BLaER1 treated with 17β-estradiol and CSF1 and Interleukin-3, amounts not matched to agents 10 nM and 100 nM (cell line): ENCODE data around the gene CHCHD6.

ENCODE experiments used
- H3K27ac ChIP-seq, 11 experiments: shearing (Covaris generic); formaldehyde crosslinking; 2 replicates each; pipeline ENCODE4 v1.8.1; 2022
- H3K27me3 ChIP-seq, 11 experiments: shearing (Covaris generic); formaldehyde crosslinking; 2 replicates each; pipeline ENCODE4 v1.8.1; 2022
- H3K36me3 ChIP-seq, 11 experiments: shearing (Covaris generic); formaldehyde crosslinking; 2 replicates each; pipeline ENCODE4 v1.8.1; 2022
- H3K4me1 ChIP-seq, 10 experiments: shearing (Covaris generic); formaldehyde crosslinking; 2 replicates each; pipeline ENCODE4 v1.8.1; 2022
- H3K4me2 ChIP-seq, 11 experiments: shearing (Covaris generic); formaldehyde crosslinking; 2 replicates each; pipeline ENCODE4 v1.8.1; 2022
- H3K4me3 ChIP-seq, 10 experiments: shearing (Covaris generic); formaldehyde crosslinking; 2 replicates each; pipeline ENCODE4 v1.8.1; 2022
- H3K9ac ChIP-seq, 11 experiments: shearing (Covaris generic); formaldehyde crosslinking; 2 replicates each; pipeline ENCODE4 v1.8.1; 2022
- H3K9me3 ChIP-seq, 11 experiments: shearing (Covaris generic); formaldehyde crosslinking; replicated peaks in 1 of 11; 2 replicates each; pipeline ENCODE4 v1.8.1; 2022
- H4K20me1 ChIP-seq, 11 experiments: shearing (Covaris generic); formaldehyde crosslinking; 2 replicates each; pipeline ENCODE4 v1.8.1; 2022
- Cebpa-rat ChIP-seq, 11 experiments: shearing (Covaris generic); IDR thresholded peaks; 2 replicates each; pipeline ENCODE4 v1.8.1; 2022

Gene CHCHD6

GRCh38 chr3:126964950-126965349 is 260.9 kb downstream of the CHCHD6 start:
- Histone ChIP-seq H3K4me3 (no peak overlapping the region), H3K4me1 (peaks cover 25 to 51% (median 38%) of the 10 kb centered on the region in 10 experiments)

GRCh38 chr3:126965526-126966080 is 261.6 kb downstream of the CHCHD6 start:
- Histone ChIP-seq H3K9ac (no peak overlapping the region), H4K20me1 (peaks cover 0 to 87% (median 7%) of the 10 kb centered on the region in 11 experiments; a peak in 11 of 22 replicates), H3K4me2 (no peak overlapping the region), H3K27ac (no peak overlapping the region), H3K4me3 (no peak overlapping the region), H3K36me3 (no peaks in the 10 kb centered on the region), H3K9me3 (no peaks in the 10 kb centered on the region), H3K4me1 (peaks cover 19 to 51% (median 34%) of the 10 kb centered on the region in 10 experiments), H3K27me3 (peaks cover 0 to 16% (median 0%) of the 10 kb centered on the region in 11 experiments; a peak in 2 of 22 replicates)
- TF ChIP-seq Cebpa-rat (IDR thresholded peaks at IDR 0.05), result no peak

More at GRCh38 chr3:126964950-126965349, 260.9 kb downstream of the CHCHD6 start:
- H3K9me3 ChIP-seq, result no peaks in the 10 kb centered on the region
- no peak overlapping the region for H3K4me2 ChIP-seq
- H3K36me3 ChIP-seq, result no peaks in the 10 kb centered on the region
- no peak overlapping the region for H3K27ac ChIP-seq
- H3K9ac ChIP-seq, result no peak overlapping the region
- TF ChIP-seq Cebpa-rat (IDR thresholded peaks at IDR 0.05), result no peak
- peaks cover 0 to 11% (median 0%) of the 10 kb centered on the region in 11 experiments; a peak in 2 of 22 replicates for H3K27me3 ChIP-seq
- peaks cover 0 to 92% (median 7%) of the 10 kb centered on the region in 11 experiments; a peak in 11 of 22 replicates for H4K20me1 ChIP-seq

- H3K9me3 ChIP-seq, result no peaks in the 10 kb centered on the region
- H3K4me2 ChIP-seq, result no peak overlapping the region
- peaks cover 0 to 16% (median 0%) of the 10 kb centered on the region in 11 experiments; a peak in 2 of 22 replicates for H3K27me3 ChIP-seq
- H3K36me3 ChIP-seq, result no peaks in the 10 kb centered on the region
- H3K27ac ChIP-seq, result no peak overlapping the region
- no peak overlapping the region for H3K9ac ChIP-seq
- H4K20me1 ChIP-seq, result peaks cover 0 to 75% (median 8%) of the 10 kb centered on the region in 11 experiments; a peak in 8 of 22 replicates
- H3K4me3 ChIP-seq, result no peak overlapping the region
- H3K4me1 ChIP-seq, result peaks cover 13 to 49% (median 32%) of the 10 kb centered on the region in 10 experiments
- TF ChIP-seq Cebpa-rat (IDR thresholded peaks at IDR 0.05), result no peak
These were observed 263.3 kb downstream of the CHCHD6 start for GRCh38 chr3:126967386-126967785.

GRCh38 chr3:126968391-126969390 is 264.7 kb downstream of the CHCHD6 start:
- H3K4me3 ChIP-seq, result no peak overlapping the region
- H3K4me1 ChIP-seq, result peaks cover 12 to 53% (median 32%) of the 10 kb centered on the region in 10 experiments
- H3K9me3 ChIP-seq, result peaks cover 3 to 10% (median 7%) of the 10 kb centered on the region in 11 experiments
- H3K9ac ChIP-seq, result no peak overlapping the region
- H3K36me3 ChIP-seq, result no peaks in the 10 kb centered on the region
- H4K20me1 ChIP-seq, result peaks cover 0 to 62% (median 6%) of the 10 kb centered on the region in 11 experiments; a peak in 8 of 22 replicates
- H3K4me2 ChIP-seq, result peak overlapping the region in 7 of 11 experiments; percentile 1 to 97 (median 36); a peak in 12 of 22 replicates
- H3K27me3 ChIP-seq, result peaks cover 0 to 12% (median 0%) of the 10 kb centered on the region in 11 experiments; a peak in 5 of 22 replicates
- no peak overlapping the region for H3K27ac ChIP-seq
- TF ChIP-seq Cebpa-rat (IDR thresholded peaks at IDR 0.05), result no peak

GRCh38 chr3:126969586-126969985 is 265.5 kb downstream of the CHCHD6 start:
- peaks cover 12 to 53% (median 32%) of the 10 kb centered on the region in 10 experiments for H3K4me1 ChIP-seq
- no peak for TF ChIP-seq Cebpa-rat (IDR thresholded peaks at IDR 0.05)
- peaks cover 0 to 21% (median 0%) of the 10 kb centered on the region in 11 experiments; a peak in 5 of 22 replicates for H3K27me3 ChIP-seq
- no peaks in the 10 kb centered on the region for H3K36me3 ChIP-seq
- H3K4me2 ChIP-seq, result peak overlapping the region in 7 of 11 experiments; percentile 15 to 97 (median 36); a peak in 13 of 22 replicates
- H4K20me1 ChIP-seq, result peaks cover 0 to 53% (median 6%) of the 10 kb centered on the region in 11 experiments; a peak in 7 of 22 replicates
- H3K9me3 ChIP-seq, result peaks cover 12 to 19% (median 16%) of the 10 kb centered on the region in 11 experiments
- no peak overlapping the region for H3K9ac ChIP-seq
- H3K27ac ChIP-seq, result no peak overlapping the region; a peak in 1 of 22 replicates
- H3K4me3 ChIP-seq, result no peak overlapping the region

GRCh38 chr3:126970101-126970500 is 266.1 kb downstream of the CHCHD6 start:
- no peak overlapping the region for H3K9ac ChIP-seq
- H3K4me2 ChIP-seq, result peak overlapping the region in 5 of 11 experiments; percentile 15 to 97 (median 43); a peak in 6 of 22 replicates
- H4K20me1 ChIP-seq, result peaks cover 0 to 48% (median 4%) of the 10 kb centered on the region in 11 experiments; a peak in 7 of 22 replicates
- H3K36me3 ChIP-seq, result peaks cover 0 to 4% (median 0%) of the 10 kb centered on the region in 11 experiments; a peak in 1 of 22 replicates
- H3K4me3 ChIP-seq, result no peak overlapping the region
- peaks cover 17 to 24% (median 21%) of the 10 kb centered on the region in 11 experiments for H3K9me3 ChIP-seq
- peaks cover 0 to 21% (median 0%) of the 10 kb centered on the region in 11 experiments; a peak in 5 of 22 replicates for H3K27me3 ChIP-seq
- H3K27ac ChIP-seq, result no peak overlapping the region
- TF ChIP-seq Cebpa-rat (IDR thresholded peaks at IDR 0.05), result no peak
- peaks cover 12 to 53% (median 32%) of the 10 kb centered on the region in 10 experiments for H3K4me1 ChIP-seq

- TF ChIP-seq Cebpa-rat (IDR thresholded peaks at IDR 0.05), result no peak
- Histone ChIP-seq H3K27ac (peak overlapping the region in 2 of 11 experiments; percentile 83 to 94; a peak in 3 of 22 replicates), H3K27me3 (peaks cover 0 to 24% (median 0%) of the 10 kb centered on the region in 11 experiments; a peak in 5 of 22 replicates), H3K4me1 (peaks cover 12 to 53% (median 32%) of the 10 kb centered on the region in 10 experiments), H3K9ac (peak overlapping the region in 1 of 11 experiments; percentile 84; a peak in 2 of 22 replicates), H3K9me3 (peaks cover 25 to 32% (median 30%) of the 10 kb centered on the region in 11 experiments), H3K4me2 (peak overlapping the region; percentile 64 to 97 (median 79); a peak in 19 of 22 replicates), H3K4me3 (no peak overlapping the region), H4K20me1 (peaks cover 0 to 40% (median 0%) of the 10 kb centered on the region in 11 experiments; a peak in 7 of 22 replicates), H3K36me3 (peaks cover 0 to 4% (median 0%) of the 10 kb centered on the region in 11 experiments; a peak in 1 of 22 replicates)
These were observed 266.9 kb downstream of the CHCHD6 start for GRCh38 chr3:126970921-126971320.

GRCh38 chr3:126971891-126972351 is 267.9 kb downstream of the CHCHD6 start:
- Histone ChIP-seq H3K27ac (peak overlapping the region in 4 of 11 experiments; percentile 48 to 94 (median 75); a peak in 7 of 22 replicates), H3K4me2 (peak overlapping the region; percentile 64 to 97 (median 79)), H3K27me3 (peaks cover 0 to 24% (median 0%) of the 10 kb centered on the region in 11 experiments; a peak in 5 of 22 replicates), H3K36me3 (peaks cover 0 to 4% (median 0%) of the 10 kb centered on the region in 11 experiments; a peak in 1 of 22 replicates), H3K4me3 (no peak overlapping the region), H3K4me1 (peaks cover 12 to 53% (median 32%) of the 10 kb centered on the region in 10 experiments), H4K20me1 (peaks cover 0 to 32% (median 0%) of the 10 kb centered on the region in 11 experiments; a peak in 5 of 22 replicates), H3K9ac (peak overlapping the region in 4 of 11 experiments; percentile 44 to 84 (median 60); a peak in 6 of 22 replicates), H3K9me3 (peaks cover 27 to 37% (median 33%) of the 10 kb centered on the region in 11 experiments)
- no peak for TF ChIP-seq Cebpa-rat (IDR thresholded peaks at IDR 0.05)
